ENCODE measurements around the gene CTAGE6. TPM values are rescaled to one million over a fixed set of nuclear protein-coding genes. Genes with fewer than 3 reads are reported as not detected.
"Not testable (repeated sequence)": the region's sequence is repeated elsewhere in the genome, so short reads cannot be mapped to it uniquely, and the experiment has no call there.

CTAGE6 gene
- total RNA-seq, 1 donor from 2014 or later, result 0.36 TPM

DNA sequence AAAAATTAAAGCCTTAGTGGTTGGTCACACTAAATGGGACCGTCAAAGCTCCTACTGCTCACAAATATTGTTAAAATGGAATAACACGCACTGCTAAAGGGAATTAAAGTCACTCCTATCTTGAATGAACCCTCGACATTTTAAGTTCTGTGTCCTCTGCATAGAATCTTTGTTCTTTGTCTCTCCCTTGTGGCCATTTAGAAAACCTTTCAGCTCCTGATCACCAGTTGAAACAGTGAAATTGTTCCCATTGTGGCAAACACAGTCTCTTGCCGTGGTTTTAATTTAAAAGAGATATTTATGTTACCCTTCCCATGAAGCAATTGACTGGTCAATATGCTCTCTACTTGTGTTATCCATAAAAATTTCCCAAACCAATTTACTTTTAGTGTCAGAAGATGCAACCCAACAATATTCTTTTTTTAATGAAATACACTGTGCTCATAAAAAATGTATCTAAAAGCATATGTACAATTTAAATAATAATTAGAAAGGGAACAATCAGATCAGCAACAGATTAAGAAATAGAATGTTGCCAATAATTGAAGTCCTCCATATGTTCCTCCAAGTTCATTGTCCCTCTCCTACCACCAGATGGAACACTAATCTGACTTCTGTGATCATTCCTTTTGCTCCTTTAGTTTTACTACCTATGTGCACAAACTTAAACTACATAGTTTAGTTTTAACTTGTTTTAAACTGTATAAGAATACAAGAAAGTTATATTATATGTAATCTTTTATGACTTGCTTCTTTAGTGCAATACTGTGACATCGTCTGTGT is 20.3 kb downstream of the CTAGE6 start:
- not testable (repeated sequence) for H3K27ac Mint-ChIP-seq; H3K36me3 Mint-ChIP-seq; H3K9me3 Mint-ChIP-seq; DNase-seq (ENCODE audit: low spot score in 2 of 2, unreplicated experiment in 2 of 2); H3K4me1 Mint-ChIP-seq; H3K27me3 Mint-ChIP-seq (ENCODE audit: low read depth); H3K4me3 Mint-ChIP-seq

DNA sequence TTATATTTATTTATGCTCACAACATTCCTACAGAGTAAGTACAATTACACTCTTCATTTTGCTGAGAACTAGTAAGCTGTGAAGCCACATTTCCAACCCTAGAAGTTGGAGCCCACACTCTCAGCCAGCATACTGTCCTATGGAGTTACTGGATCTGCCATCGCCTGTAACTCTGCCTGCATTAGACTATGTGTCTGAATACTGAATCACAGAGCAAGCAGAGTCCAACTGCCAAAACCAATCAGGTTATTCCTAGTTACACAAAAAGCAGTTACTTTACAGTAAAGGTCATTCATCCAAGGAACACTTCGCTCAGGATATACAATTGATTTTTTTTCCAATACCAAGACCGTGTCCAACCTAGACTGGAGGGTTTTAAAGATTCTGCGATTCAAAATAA is 21.5 kb downstream of the CTAGE6 start:
- no peak for DNase-seq (ENCODE audit: low spot score in 2 of 2, unreplicated experiment in 2 of 2)
- Mint-ChIP-seq H3K4me1 (peaks cover 5% of the 10 kb centered on the region), H3K36me3 (no peaks in the 10 kb centered on the region), H3K4me3 (no peak overlapping the region), H3K27me3 (ENCODE audit: low read depth) (no peaks in the 10 kb centered on the region), H3K9me3 (no peaks in the 10 kb centered on the region), H3K27ac (no peak overlapping the region)
- TF ChIP-seq, protein P1, sequence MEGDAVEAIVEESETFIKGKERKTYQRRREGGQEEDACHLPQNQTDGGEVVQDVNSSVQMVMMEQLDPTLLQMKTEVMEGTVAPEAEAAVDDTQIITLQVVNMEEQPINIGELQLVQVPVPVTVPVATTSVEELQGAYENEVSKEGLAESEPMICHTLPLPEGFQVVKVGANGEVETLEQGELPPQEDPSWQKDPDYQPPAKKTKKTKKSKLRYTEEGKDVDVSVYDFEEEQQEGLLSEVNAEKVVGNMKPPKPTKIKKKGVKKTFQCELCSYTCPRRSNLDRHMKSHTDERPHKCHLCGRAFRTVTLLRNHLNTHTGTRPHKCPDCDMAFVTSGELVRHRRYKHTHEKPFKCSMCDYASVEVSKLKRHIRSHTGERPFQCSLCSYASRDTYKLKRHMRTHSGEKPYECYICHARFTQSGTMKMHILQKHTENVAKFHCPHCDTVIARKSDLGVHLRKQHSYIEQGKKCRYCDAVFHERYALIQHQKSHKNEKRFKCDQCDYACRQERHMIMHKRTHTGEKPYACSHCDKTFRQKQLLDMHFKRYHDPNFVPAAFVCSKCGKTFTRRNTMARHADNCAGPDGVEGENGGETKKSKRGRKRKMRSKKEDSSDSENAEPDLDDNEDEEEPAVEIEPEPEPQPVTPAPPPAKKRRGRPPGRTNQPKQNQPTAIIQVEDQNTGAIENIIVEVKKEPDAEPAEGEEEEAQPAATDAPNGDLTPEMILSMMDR (IDR thresholded peaks at IDR 0.05; ENCODE audit: unreplicated experiment), result no peak

DNA sequence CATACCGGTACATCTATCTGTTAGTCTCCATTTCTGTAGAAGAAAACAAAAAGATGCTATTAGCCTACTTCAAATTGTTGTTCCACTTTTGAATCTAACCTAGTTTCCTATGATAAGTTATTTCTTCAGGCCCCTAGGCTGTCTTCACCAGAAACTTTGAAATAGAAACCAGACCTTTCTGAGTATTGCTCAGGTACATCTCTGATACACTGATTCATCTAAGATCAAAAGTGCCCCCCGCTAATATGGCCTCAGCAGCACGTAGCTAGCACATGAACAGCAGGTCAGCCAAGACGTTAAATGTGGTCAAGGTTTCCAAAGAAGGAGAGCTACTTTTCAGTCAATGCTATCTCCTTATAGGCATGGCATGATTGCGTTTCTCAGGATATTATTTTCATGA is 23.6 kb downstream of the CTAGE6 start:
- no peak for DNase-seq (ENCODE audit: low spot score in 2 of 2, unreplicated experiment in 2 of 2)
- Mint-ChIP-seq H3K4me1 (peaks cover 5% of the 10 kb centered on the region), H3K27ac (no peak overlapping the region)

DNA sequence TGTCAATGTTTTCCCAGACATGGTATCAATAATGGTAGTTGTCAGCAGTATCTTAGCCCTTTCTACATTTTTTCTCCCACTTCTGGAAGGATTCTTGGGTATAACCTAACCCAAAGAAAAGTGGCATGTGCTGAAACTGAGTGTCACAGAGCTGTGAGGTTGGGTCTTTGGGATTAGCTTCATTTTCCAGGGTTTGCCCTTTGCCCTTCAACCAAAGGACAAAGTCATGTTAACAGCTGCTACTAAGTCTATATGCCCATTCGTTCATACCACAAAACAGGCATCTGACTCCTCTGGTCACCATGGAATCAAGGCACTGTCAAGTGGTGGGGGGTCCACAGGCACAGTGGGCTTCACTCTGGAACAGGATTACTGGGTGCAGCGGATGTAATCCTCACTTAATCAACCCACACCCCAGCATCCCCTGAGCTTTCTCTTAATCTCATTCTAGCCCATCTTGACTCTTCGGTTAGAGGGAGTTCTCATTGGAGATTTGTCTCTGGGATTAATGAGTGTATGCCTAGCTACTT is 29.1 kb downstream of the CTAGE6 start:
- Mint-ChIP-seq H3K27me3 (ENCODE audit: low read depth) (no peaks in the 10 kb centered on the region), H3K4me3 (no peak overlapping the region), H3K27ac (no peak overlapping the region), H3K9me3 (peaks cover 5% of the 10 kb centered on the region), H3K36me3 (no peaks in the 10 kb centered on the region), H3K4me1 (no peaks in the 10 kb centered on the region)
- no peak for DNase-seq (ENCODE audit: low spot score in 2 of 2, unreplicated experiment in 2 of 2)
- TF ChIP-seq, protein P1 (IDR thresholded peaks at IDR 0.05; ENCODE audit: unreplicated experiment), result no peak

More for the DNA sequence above, 23.6 kb downstream of the CTAGE6 start:
- TF ChIP-seq, protein P1 (IDR thresholded peaks at IDR 0.05; ENCODE audit: unreplicated experiment), result no peak
- peaks cover 5% of the 10 kb centered on the region for H3K9me3 Mint-ChIP-seq
- H3K36me3 Mint-ChIP-seq, result no peaks in the 10 kb centered on the region
- no peak overlapping the region for H3K4me3 Mint-ChIP-seq
- no peaks in the 10 kb centered on the region for H3K27me3 Mint-ChIP-seq (ENCODE audit: low read depth)

DNA sequence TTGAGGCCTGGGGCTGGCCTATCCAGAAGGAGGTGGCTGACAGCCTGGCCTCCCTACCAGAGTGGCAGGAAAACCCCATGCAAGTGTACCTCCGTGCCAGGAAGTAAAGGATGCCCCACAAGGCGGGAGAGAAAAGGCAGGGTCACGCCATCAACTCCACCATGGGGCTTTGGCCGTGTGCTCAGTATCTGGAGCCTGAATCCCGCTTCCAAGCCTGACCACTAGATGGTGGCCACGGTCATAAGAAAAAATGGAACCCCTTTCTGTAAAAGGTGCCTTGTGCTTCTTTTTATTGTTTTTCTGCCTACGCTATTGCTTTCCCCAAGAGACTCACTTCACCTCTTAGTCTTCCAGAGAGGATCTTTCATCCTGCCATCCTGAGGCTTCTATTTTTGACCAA is 29.9 kb downstream of the CTAGE6 start:
- not testable (repeated sequence) for H3K9me3 Mint-ChIP-seq; H3K4me3 Mint-ChIP-seq; DNase-seq (ENCODE audit: low spot score in 2 of 2, unreplicated experiment in 2 of 2); H3K36me3 Mint-ChIP-seq; H3K27ac Mint-ChIP-seq; H3K4me1 Mint-ChIP-seq; H3K27me3 Mint-ChIP-seq (ENCODE audit: low read depth)

DNA sequence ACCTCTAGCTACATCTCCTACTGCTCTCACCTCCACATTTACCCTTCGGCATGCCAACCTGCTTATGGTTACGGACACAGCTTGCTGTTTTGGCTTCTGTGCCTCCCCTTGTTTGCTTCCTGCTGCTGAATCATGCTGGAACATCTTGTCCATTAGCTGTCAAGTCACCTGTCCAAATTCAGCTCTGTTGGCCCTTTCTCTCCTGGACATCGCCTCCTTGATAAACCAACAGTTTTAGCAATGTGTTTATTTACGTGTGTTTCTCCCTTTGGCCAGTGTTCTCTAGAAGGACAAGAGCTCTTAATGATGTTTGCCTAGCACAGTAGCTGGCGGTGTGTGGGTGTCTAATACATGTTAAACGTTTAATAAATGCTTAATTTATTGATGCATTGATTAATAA is 31.4 kb downstream of the CTAGE6 start:
- H3K4me1 Mint-ChIP-seq; H3K27ac Mint-ChIP-seq; DNase-seq (ENCODE audit: low spot score in 2 of 2, unreplicated experiment in 2 of 2); H3K9me3 Mint-ChIP-seq; H3K4me3 Mint-ChIP-seq; H3K36me3 Mint-ChIP-seq; H3K27me3 Mint-ChIP-seq (ENCODE audit: low read depth): not testable (repeated sequence)

DNA sequence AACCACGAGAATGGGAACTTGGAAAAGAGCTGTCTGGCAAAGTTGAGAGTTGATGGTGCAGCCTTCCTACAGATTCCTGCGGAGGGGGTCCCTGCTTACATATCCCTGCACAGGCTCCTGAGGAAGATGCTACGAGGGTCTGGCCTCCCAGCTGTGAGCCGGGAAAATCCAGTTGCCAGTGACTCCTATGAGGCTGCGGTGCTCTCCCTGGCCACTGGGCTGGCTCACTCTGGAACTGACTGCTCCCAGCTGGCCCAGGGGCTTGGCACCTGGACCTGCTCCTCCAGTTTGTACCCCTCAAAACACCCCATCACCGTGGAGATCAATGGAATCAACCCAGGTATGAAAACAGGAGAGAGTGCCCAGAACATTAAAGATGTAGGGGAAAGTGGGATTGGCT is 37.2 kb downstream of the CTAGE6 start:
- H3K36me3 Mint-ChIP-seq; H3K4me3 Mint-ChIP-seq; H3K4me1 Mint-ChIP-seq; H3K9me3 Mint-ChIP-seq; DNase-seq (ENCODE audit: low spot score in 2 of 2, unreplicated experiment in 2 of 2); H3K27ac Mint-ChIP-seq; H3K27me3 Mint-ChIP-seq (ENCODE audit: low read depth): not testable (repeated sequence)

DNA sequence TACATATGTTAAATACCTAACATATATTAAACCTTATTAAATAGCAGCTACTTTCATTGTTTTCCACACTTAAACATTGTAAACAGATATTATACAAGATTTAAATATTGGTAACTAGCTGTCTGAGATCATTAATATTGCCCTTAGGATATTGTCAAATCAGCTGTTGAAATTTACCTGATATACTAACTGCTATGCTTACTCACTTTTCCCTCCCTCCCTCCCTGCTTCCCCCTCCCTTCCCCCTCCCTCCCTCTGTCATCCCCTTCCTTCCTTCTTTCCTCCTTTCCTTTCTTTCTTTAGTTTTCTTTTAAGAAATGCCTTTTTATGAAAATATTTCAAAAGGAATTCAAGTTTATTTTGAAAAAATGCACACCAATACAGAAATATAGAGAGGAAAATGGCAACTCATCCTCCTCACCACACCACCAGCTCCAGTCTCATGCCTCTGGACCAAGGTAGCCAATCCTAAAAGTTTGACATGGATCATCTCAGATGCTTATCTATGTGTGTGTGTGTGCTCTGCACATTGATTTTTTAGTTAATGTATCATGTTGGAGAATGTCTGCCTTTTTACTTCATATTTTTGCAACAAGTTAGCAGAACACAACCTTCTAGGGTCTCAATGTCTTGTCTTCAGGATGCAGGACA is 41.8 kb downstream of the CTAGE6 start:
- DNase-seq (ENCODE audit: low spot score in 2 of 2, unreplicated experiment in 2 of 2); H3K9me3 Mint-ChIP-seq; H3K4me1 Mint-ChIP-seq; H3K36me3 Mint-ChIP-seq; H3K27me3 Mint-ChIP-seq (ENCODE audit: low read depth); H3K4me3 Mint-ChIP-seq; H3K27ac Mint-ChIP-seq: not testable (repeated sequence)

DNA sequence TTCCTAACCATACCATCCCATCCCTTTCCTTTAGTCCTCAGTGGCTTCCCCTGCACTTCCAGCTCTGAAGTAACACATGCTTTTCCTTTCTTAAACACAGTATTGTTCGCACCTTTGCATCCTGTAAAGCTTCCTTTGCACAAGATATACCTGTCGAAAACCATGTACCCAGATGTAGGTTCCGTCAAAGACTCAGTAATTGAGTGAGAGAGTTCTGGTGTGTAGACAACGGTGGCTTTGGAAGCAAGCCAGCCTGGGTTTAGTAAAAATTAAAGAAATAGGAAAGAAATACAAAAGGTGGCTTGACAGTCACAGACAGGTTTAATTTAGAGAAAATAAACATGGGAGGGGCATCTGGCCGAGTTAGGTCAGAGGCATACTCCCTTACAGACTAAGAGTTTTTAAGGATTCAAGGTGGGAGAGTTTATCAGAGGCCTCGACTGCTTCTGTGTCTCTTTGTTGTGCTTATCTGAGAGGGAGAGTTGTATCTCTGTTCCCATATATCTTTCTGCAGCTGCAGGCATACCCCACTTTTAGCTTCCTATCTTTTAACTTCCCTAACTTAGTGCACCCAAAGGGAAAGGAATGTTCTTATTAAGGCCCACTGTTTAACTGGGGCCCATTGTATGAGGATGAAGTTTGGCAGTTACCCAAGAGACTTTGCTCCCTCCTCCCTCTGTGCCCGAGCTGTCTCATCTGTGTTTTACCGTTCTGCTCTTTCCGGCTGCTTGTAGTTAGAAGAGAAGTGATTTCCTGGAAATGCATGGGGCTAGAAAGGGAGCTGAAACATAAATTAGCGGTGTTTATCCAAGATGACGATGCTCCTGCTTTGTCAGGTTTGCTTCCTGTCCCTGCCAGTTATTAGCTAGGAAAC is 42.7 kb downstream of the CTAGE6 start:
- H3K4me1 Mint-ChIP-seq; H3K27ac Mint-ChIP-seq; DNase-seq (ENCODE audit: low spot score in 2 of 2, unreplicated experiment in 2 of 2); H3K27me3 Mint-ChIP-seq (ENCODE audit: low read depth); H3K9me3 Mint-ChIP-seq; H3K4me3 Mint-ChIP-seq; H3K36me3 Mint-ChIP-seq: not testable (repeated sequence)

DNA sequence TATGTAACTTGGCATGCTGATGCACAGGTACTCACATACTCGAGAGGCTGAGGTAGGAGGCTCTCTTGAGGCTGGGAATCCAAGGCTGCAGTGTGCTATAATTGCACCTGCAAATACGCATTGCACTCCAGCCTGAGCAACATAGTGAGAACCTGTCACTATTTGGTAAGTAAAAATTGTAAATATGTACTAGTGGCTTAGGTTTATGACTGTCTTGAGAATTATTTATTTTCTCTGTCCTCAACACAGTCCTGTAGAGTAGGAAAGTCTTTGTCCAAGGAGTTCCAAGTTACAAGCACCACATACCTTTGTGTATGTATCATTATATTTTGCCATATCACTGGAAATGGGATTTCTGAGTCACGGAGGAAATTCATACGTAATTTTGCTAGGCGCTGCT is 45.1 kb downstream of the CTAGE6 start:
- not testable (repeated sequence) for H3K27ac Mint-ChIP-seq; H3K9me3 Mint-ChIP-seq; H3K4me3 Mint-ChIP-seq; DNase-seq (ENCODE audit: low spot score in 2 of 2, unreplicated experiment in 2 of 2); H3K27me3 Mint-ChIP-seq (ENCODE audit: low read depth); H3K36me3 Mint-ChIP-seq; H3K4me1 Mint-ChIP-seq

All from mesothelial cell of epicardium (in vitro differentiated cells).